ENCODE results near the gene DUSP18. TPM values are rescaled to one million over a fixed set of nuclear protein-coding genes. Genes with fewer than 3 reads are reported as not detected.
"Not testable (repeated sequence)": the region's sequence is repeated elsewhere in the genome, so short reads cannot be mapped to it uniquely, and the experiment has no call there.

Gene DUSP18
- total RNA-seq, 1 donor from 2014 or later: 21.2 TPM

GRCh38 chr22:30646518-30647160 lies 21.0 kb downstream of the DUSP18 start:
- FAIRE-seq: no peak
- no peak for DNase-seq (ENCODE audit: low spot score in 2 of 2)

GRCh38 chr22:30643055-30643875 lies 24.4 kb downstream of the DUSP18 start:
- DNase-seq (ENCODE audit: low spot score in 2 of 2): no peak
- FAIRE-seq: no peak

GRCh38 chr22:30640839-30641430 lies 26.7 kb downstream of the DUSP18 start:
- FAIRE-seq (no peak), DNase-seq (ENCODE audit: low spot score in 2 of 2) (no peak)

GRCh38 chr22:30640361-30640760 lies 27.3 kb downstream of the DUSP18 start:
- FAIRE-seq (no peak), DNase-seq (ENCODE audit: low spot score in 2 of 2) (no peak)

- FAIRE-seq: no peak
- DNase-seq (ENCODE audit: low spot score in 2 of 2): no peak
Observed at GRCh38 chr22:30637701-30638114, 30.0 kb downstream of the DUSP18 start.

GRCh38 chr22:30636226-30637077 lies 31.2 kb downstream of the DUSP18 start:
- peak in 1 of 2 donors; percentile 55 for DNase-seq (ENCODE audit: low spot score in 2 of 2)
- no peak for FAIRE-seq

- FAIRE-seq: no peak
- DNase-seq (ENCODE audit: low spot score in 2 of 2): peak; percentile 98 to 99
Observed at GRCh38 chr22:30635273-30636225, 32.1 kb downstream of the DUSP18 start, which contains the start of gene SLC35E4. SLC35E4 (plus strand) TSS chr22:30635781; CDS start chr22:30636451, 670 bp downstream.

GRCh38 chr22:30634471-30635233 lies 33.0 kb downstream of the DUSP18 start:
- DNase-seq (ENCODE audit: low spot score in 2 of 2) (peak; percentile 91), FAIRE-seq (no peak)

GRCh38 chr22:30631469-30631868 lies 36.2 kb downstream of the DUSP18 start:
- DNase-seq (ENCODE audit: low spot score in 2 of 2); FAIRE-seq: not testable (repeated sequence)

- DNase-seq (ENCODE audit: low spot score in 2 of 2) (no peak), FAIRE-seq (no peak)
Observed at GRCh38 chr22:30628491-30628890, 39.2 kb downstream of the DUSP18 start.

GRCh38 chr22:30627471-30627870 lies 40.2 kb downstream of the DUSP18 start:
- FAIRE-seq (no peak), DNase-seq (ENCODE audit: low spot score in 2 of 2) (no peak)

- FAIRE-seq (no peak), DNase-seq (ENCODE audit: low spot score in 2 of 2) (no peak)
Observed at GRCh38 chr22:30626413-30626812, 41.3 kb downstream of the DUSP18 start.

GRCh38 chr22:30619909-30620308 lies 47.8 kb downstream of the DUSP18 start:
- not testable (repeated sequence) for DNase-seq (ENCODE audit: low spot score in 2 of 2); FAIRE-seq

GRCh38 chr22:30617819-30618218 lies 49.9 kb downstream of the DUSP18 start:
- FAIRE-seq (no peak), DNase-seq (ENCODE audit: low spot score in 2 of 2) (no peak)

GRCh38 chr22:30615543-30615954 lies 52.1 kb downstream of the DUSP18 start:
- DNase-seq (ENCODE audit: low spot score in 2 of 2) (no peak), FAIRE-seq (no peak)

GRCh38 chr22:30614879-30615278 lies 52.8 kb downstream of the DUSP18 start:
- DNase-seq (ENCODE audit: low spot score in 2 of 2) (no peak), FAIRE-seq (no peak)

GRCh38 chr22:30614268-30614667 lies 53.4 kb downstream of the DUSP18 start:
- DNase-seq (ENCODE audit: low spot score in 2 of 2): no peak
- no peak for FAIRE-seq

GRCh38 chr22:30612789-30613188 lies 54.9 kb downstream of the DUSP18 start:
- DNase-seq (ENCODE audit: low spot score in 2 of 2): no peak
- FAIRE-seq: no peak

All from frontal cortex (tissue), 4 donors.